Right ventricle myocardium superior (tissue), 1 donor: ENCODE data around the gene CHDH. TPM values are rescaled to one million over a fixed set of nuclear protein-coding genes. Genes with fewer than 3 reads are reported as not detected.
A peak's percentile ranks its signal among the peaks of the same experiment; 100 is the strongest.

ENCODE experiments used
- ATAC-seq: fragments of 200-7000 bp; cut with Tn5 transposase; one replicate; pipeline ENCODE4 v1.9.1; 2020; ENCODE audit warnings: mild to moderate bottlenecking; ENCODE audit not compliant: poor library complexity
- DNase-seq: peaks from one replicate; pipeline ENCODE4 v3.0.0-alpha.2; 2020
- intact Hi-C: fragments of 100-400 bp; cut with DNase I; formaldehyde crosslinking; loops from one replicate; pipeline ENCODE4 v1.11.2; 2022
- total RNA-seq: library from RNA; stranded (reverse); fragmentation: NEBNext Ultra II Directional; extraction: Animal tissue kit (Norgen Biotek cat#: 25700); gene quantifications from one replicate; pipeline ENCODE4 v1.2.1, GENCODE V29; 2021
- donor health status: DM: no; HTN: yes; CAD: no; lungs with severe emphysema.

The CHDH gene
- total RNA-seq, 1 donor from 2014 or later, result 9.3 TPM

- intact Hi-C loops, result no loop called here
- DNase-seq (no peak), ATAC-seq (no peak)
Observed at GRCh38 chr3:53802256-53802880, 43.9 kb downstream of the CHDH start.

- ATAC-seq (no peak), DNase-seq (no peak)
- intact Hi-C loops, result no loop called here
Observed at GRCh38 chr3:53801319-53801718, 44.9 kb downstream of the CHDH start.

GRCh38 chr3:53800041-53800906, 45.9 kb downstream of the CHDH start:
- no peak for DNase-seq
- intact Hi-C loops, result no loop called here
- ATAC-seq, result no peak

- DNase-seq (no peak), ATAC-seq (no peak)
- intact Hi-C loops, result no loop called here
Observed at GRCh38 chr3:53799338-53799865, 46.8 kb downstream of the CHDH start.

- ATAC-seq (no peak), DNase-seq (no peak)
- intact Hi-C loops, result no loop called here
Observed at GRCh38 chr3:53798144-53798543, 48.1 kb downstream of the CHDH start.

- intact Hi-C loops, result no loop called here
- DNase-seq (peak; percentile 84), ATAC-seq (peak; percentile 97)
Observed at GRCh38 chr3:53795789-53796560, 50.2 kb downstream of the CHDH start.

GRCh38 chr3:53795176-53795575, 51.0 kb downstream of the CHDH start:
- no peak for ATAC-seq

GRCh38 chr3:53794597-53794996, 51.6 kb downstream of the CHDH start:
- intact Hi-C loops, result no loop called here
- ATAC-seq (no peak), DNase-seq (no peak)

More at GRCh38 chr3:53795176-53795575, 51.0 kb downstream of the CHDH start:
- DNase-seq, result no peak
- intact Hi-C loops, result no loop called here

GRCh38 chr3:53792866-53793265, 53.4 kb downstream of the CHDH start:
- intact Hi-C loops, result no loop called here
- ATAC-seq (no peak), DNase-seq (no peak)

- no peak for DNase-seq
- no peak for ATAC-seq
- intact Hi-C loops, result no loop called here
Observed at GRCh38 chr3:53791317-53791716, 54.9 kb downstream of the CHDH start.

GRCh38 chr3:53790470-53790869, 55.7 kb downstream of the CHDH start:
- no peak for ATAC-seq
- intact Hi-C loops, result no loop called here
- no peak for DNase-seq

- ATAC-seq (no peak), DNase-seq (no peak)
- intact Hi-C loops, result no loop called here
Observed at GRCh38 chr3:53789459-53789858, 56.8 kb downstream of the CHDH start.

- intact Hi-C loops, result no loop called here
- ATAC-seq (no peak), DNase-seq (no peak)
Observed at GRCh38 chr3:53788038-53788437, 58.2 kb downstream of the CHDH start.

- intact Hi-C loops, result no loop called here
- DNase-seq (no peak), ATAC-seq (no peak)
Observed at GRCh38 chr3:53787016-53787415, 59.2 kb downstream of the CHDH start.

GRCh38 chr3:53780806-53781205, 65.4 kb downstream of the CHDH start:
- no peak for DNase-seq
- intact Hi-C loops, result no loop called here
- ATAC-seq, result no peak

- DNase-seq (no peak), ATAC-seq (no peak)
- intact Hi-C loops, result no loop called here
Observed at GRCh38 chr3:53780171-53780570, 66.0 kb downstream of the CHDH start.

GRCh38 chr3:53778153-53778552, 68.1 kb downstream of the CHDH start:
- intact Hi-C loops, result no loop called here
- DNase-seq (no peak), ATAC-seq (no peak)

- DNase-seq (no peak), ATAC-seq (no peak)
- intact Hi-C loops, result no loop called here
Observed at GRCh38 chr3:53777468-53777867, 68.8 kb downstream of the CHDH start.

- intact Hi-C loops, result no loop called here
- ATAC-seq, result no peak
- DNase-seq, result no peak
Observed at GRCh38 chr3:53776494-53777101, 69.6 kb downstream of the CHDH start.
